RWPE2 (cell line): Measurements from ENCODE around the gene ARHGAP32.

Source experiments
- ATAC-seq: fragments of 200-7000 bp; cut with Tn5 transposase; 3 replicates; pipeline ENCODE4 v1.9.1; 2021; ENCODE audit warnings: low read depth
- DNase-seq: peaks from one replicate; pipeline ENCODE4 v3.0.0-alpha.2; 2020; ENCODE audit warnings: low spot score
- H3K27ac ChIP-seq: fragments of 450-650 bp; 2 replicates; pipeline ENCODE4 v1.5.1; 2017; ENCODE audit warnings: mild to moderate bottlenecking; ENCODE audit not compliant: poor library complexity, severe bottlenecking
- H3K27me3 ChIP-seq: fragments of 250-450 bp; sonication (Bioruptor Pico); 2 replicates; pipeline ENCODE4 v1.5.1; 2021; ENCODE audit warnings: mild to moderate bottlenecking, moderate library complexity; ENCODE audit not compliant: insufficient read depth, poor library complexity, severe bottlenecking
- H3K36me3 ChIP-seq: fragments of 250-450 bp; sonication (Bioruptor Pico); 2 replicates; pipeline ENCODE4 v1.5.1; 2020; ENCODE audit warnings: low read depth, mild to moderate bottlenecking, moderate library complexity
- H3K4me1 ChIP-seq: fragments of 250-450 bp; sonication (Bioruptor Pico); 2 replicates; pipeline ENCODE4 v1.5.1; 2021; ENCODE audit warnings: mild to moderate bottlenecking, moderate library complexity; ENCODE audit not compliant: insufficient read depth, poor library complexity, severe bottlenecking
- H3K4me3 ChIP-seq: fragments of 250-450 bp; sonication (Bioruptor Pico); 2 replicates; pipeline ENCODE4 v1.5.1; 2021; ENCODE audit warnings: mild to moderate bottlenecking, moderate library complexity; ENCODE audit not compliant: severe bottlenecking
- H3K9me3 ChIP-seq: fragments of 250-450 bp; sonication (Bioruptor Pico); 2 replicates; pipeline ENCODE4 v1.5.1; 2021; ENCODE audit warnings: mild to moderate bottlenecking, moderate library complexity; ENCODE audit not compliant: severe bottlenecking
- CTCF ChIP-seq: fragments of 450-650 bp; IDR thresholded peaks from one replicate; pipeline ENCODE4 v1.5.1; 2017; ENCODE audit warnings: mild to moderate bottlenecking, moderate library complexity; ENCODE audit not compliant: poor library complexity, severe bottlenecking

The ARHGAP32 gene

GRCh38 chr11:129066229-129066628 is 125.9 kb downstream of the ARHGAP32 start:
- ATAC-seq, result no peak
- no peaks in the 10 kb centered on the region for H3K27me3 ChIP-seq
- no peak overlapping the region for H3K27ac ChIP-seq
- H3K4me1 ChIP-seq, result peaks cover 23% of the 10 kb centered on the region
- H3K36me3 ChIP-seq, result peaks cover 10% of the 10 kb centered on the region; the same call in 1 of the 2 replicates
- H3K4me3 ChIP-seq, result no peak overlapping the region
- H3K9me3 ChIP-seq, result no peaks in the 10 kb centered on the region
- no peak for TF ChIP-seq CTCF
- DNase-seq, result no peak

GRCh38 chr11:129063118-129063517 is 129.0 kb downstream of the ARHGAP32 start:
- no peaks in the 10 kb centered on the region for H3K27me3 ChIP-seq
- no peak overlapping the region for H3K4me3 ChIP-seq
- no peak for TF ChIP-seq CTCF
- ATAC-seq (no peak), DNase-seq (no peak)
- H3K36me3 ChIP-seq, result peaks cover 10% of the 10 kb centered on the region; the same call in 1 of the 2 replicates
- H3K9me3 ChIP-seq, result no peaks in the 10 kb centered on the region
- H3K27ac ChIP-seq, result no peak overlapping the region
- peaks cover 29% of the 10 kb centered on the region for H3K4me1 ChIP-seq

GRCh38 chr11:129061492-129062230 is 130.5 kb downstream of the ARHGAP32 start:
- DNase-seq (peak; percentile 79), ATAC-seq (peak; percentile 100)

GRCh38 chr11:129056916-129057315 is 135.2 kb downstream of the ARHGAP32 start:
- H3K4me1 ChIP-seq, result peaks cover 12% of the 10 kb centered on the region
- H3K4me3 ChIP-seq, result no peak overlapping the region
- no peaks in the 10 kb centered on the region for H3K36me3 ChIP-seq
- DNase-seq, result no peak
- no peak for TF ChIP-seq CTCF
- H3K9me3 ChIP-seq, result no peaks in the 10 kb centered on the region
- no peak for ATAC-seq
- no peak overlapping the region for H3K27ac ChIP-seq
- no peaks in the 10 kb centered on the region for H3K27me3 ChIP-seq

More at GRCh38 chr11:129061492-129062230, 130.5 kb downstream of the ARHGAP32 start:
- Histone ChIP-seq H3K27me3 (no peaks in the 10 kb centered on the region), H3K4me3 (no peak overlapping the region), H3K4me1 (peaks cover 23% of the 10 kb centered on the region), H3K27ac (peak overlapping the region; percentile 92), H3K9me3 (no peaks in the 10 kb centered on the region), H3K36me3 (peaks cover 8% of the 10 kb centered on the region; the same call in 1 of the 2 replicates)
- no peak for TF ChIP-seq CTCF

- TF ChIP-seq CTCF, result no peak
- Histone ChIP-seq H3K4me1 (no peaks in the 10 kb centered on the region), H3K36me3 (no peaks in the 10 kb centered on the region), H3K27ac (no peak overlapping the region), H3K27me3 (no peaks in the 10 kb centered on the region), H3K4me3 (no peak overlapping the region), H3K9me3 (no peaks in the 10 kb centered on the region)
- DNase-seq (no peak), ATAC-seq (no peak)
Observed at GRCh38 chr11:129055196-129055595, 136.9 kb downstream of the ARHGAP32 start.
